H1 (cell line): ENCODE measurements around the gene NOXO1. TPM values are rescaled to one million over a fixed set of nuclear protein-coding genes. Genes with fewer than 3 reads are reported as not detected.
A peak's percentile ranks its signal among the peaks of the same experiment; 100 is the strongest.

Experiments
- CTCF ChIA-PET: fragments of 300-600 bp; sonication (Branson Sonifier 250); formaldehyde crosslinking; loops from one replicate; lab custom pipeline; 2021; ENCODE audit not compliant: partially characterized antibody; lab: Charles Lee
- POLR2A ChIA-PET: fragments of 300-600 bp; sonication (Branson Sonifier 250); formaldehyde crosslinking; loops from one replicate; lab custom pipeline; 2021; ENCODE audit warnings: inconsistent platforms; ENCODE audit not compliant: partially characterized antibody; lab: Charles Lee
- DNase-seq, 2 experiments: peaks; one replicate each; pipeline versions ENCODE4 v3.0.0 to v3.0.0-alpha.2; 2010 to 2022; ENCODE audit warnings: low spot score in 2 of 2, low read depth in 1 of 2, mixed read lengths in 1 of 2
- FAIRE-seq: peaks from 2 replicates; lab custom pipeline; 2011; peaks lifted over from hg19 to GRCh38; lab: Jason Lieb, UNC
- H2AFZ ChIP-seq: 2 replicates; pipeline ENCODE4 v1.8.1; 2012; ENCODE audit warnings: low read length, inconsistent platforms
- H2AK5ac ChIP-seq: 2 replicates; pipeline ENCODE4 v1.6.1; 2013; ENCODE audit warnings: low read depth, low read length
- H2BK120ac ChIP-seq: replicated peaks from 2 replicates; pipeline ENCODE3; 2013; ENCODE audit warnings: low read depth, low read length, inconsistent platforms
- H2BK12ac ChIP-seq: 2 replicates; pipeline ENCODE4 v1.6.1; 2013; ENCODE audit warnings: low read depth, low read length
- H2BK15ac ChIP-seq: 2 replicates; pipeline ENCODE4 v1.6.1; 2013; ENCODE audit warnings: low read length
- H2BK20ac ChIP-seq: 2 replicates; pipeline ENCODE4 v1.6.1; 2013; ENCODE audit warnings: low read length
- H2BK5ac ChIP-seq: 2 replicates; pipeline ENCODE4 v1.6.1; 2013; ENCODE audit warnings: low read depth, low read length
- H3K14ac ChIP-seq: 2 replicates; pipeline ENCODE4 v1.6.1; 2013; ENCODE audit warnings: inconsistent platforms; ENCODE audit not compliant: insufficient read length
- H3K18ac ChIP-seq: 2 replicates; pipeline ENCODE4 v1.6.1; 2013; ENCODE audit warnings: low read length; ENCODE audit errors: extremely low read depth
- H3K23ac ChIP-seq: 2 replicates; pipeline ENCODE4 v1.6.1; 2013; ENCODE audit warnings: inconsistent platforms; ENCODE audit not compliant: insufficient read length
- H3K23me2 ChIP-seq: 2 replicates; pipeline ENCODE4 v1.6.1; 2013; ENCODE audit warnings: low read depth, low read length
- H3K27ac ChIP-seq: 2 replicates; pipeline ENCODE4 v1.6.1; 2011; ENCODE audit warnings: low read depth, low read length, inconsistent platforms
- H3K27me3 ChIP-seq, 4 experiments: replicated peaks in 1 of 4; 1 replicate in 1 of 4; 2 replicates in 3 of 4; pipeline versions ENCODE4 v1.6.1 to v1.8.1; 2011 to 2013; ENCODE audit warnings: low read length in 3 of 4, mild to moderate bottlenecking in 3 of 4, inconsistent platforms in 2 of 4, mixed read lengths in 2 of 4, moderate library complexity in 1 of 4; ENCODE audit not compliant: control insufficient read depth in 3 of 4, insufficient read depth in 3 of 4; ENCODE audit errors: extremely low read depth in 1 of 4
- H3K36me3 ChIP-seq, 4 experiments: 2 replicates each; pipeline versions ENCODE4 v1.6.1 to v1.8.1; 2011 to 2013; ENCODE audit warnings: mild to moderate bottlenecking in 4 of 4, low read length in 3 of 4, moderate library complexity in 2 of 4, control low read depth in 1 of 4, inconsistent platforms in 1 of 4; ENCODE audit not compliant: insufficient read depth in 4 of 4, control insufficient read depth in 2 of 4
- H3K4ac ChIP-seq: replicated peaks from 2 replicates; pipeline ENCODE3; 2013; ENCODE audit warnings: low read length, low read depth, mixed read lengths, inconsistent platforms; ENCODE audit not compliant: insufficient read length
- H3K4me1 ChIP-seq, 4 experiments: replicated peaks in 1 of 4; 1 replicate in 1 of 4; 2 replicates in 3 of 4; pipeline versions ENCODE4 v1.6.1 to v1.8.1; 2011 to 2013; ENCODE audit warnings: low read length in 3 of 4, inconsistent platforms in 2 of 4, mixed read lengths in 1 of 4; ENCODE audit not compliant: insufficient read depth in 4 of 4, control insufficient read depth in 3 of 4
- H3K4me2 ChIP-seq, 2 experiments: 2 replicates each; pipeline versions ENCODE4 v1.6.1 to v1.8.1; 2011 to 2013; ENCODE audit warnings: low read depth in 2 of 2, low read length in 2 of 2, control low read depth in 1 of 2, inconsistent platforms in 1 of 2, mild to moderate bottlenecking in 1 of 2; ENCODE audit not compliant: insufficient read depth in 1 of 2
- H3K4me3 ChIP-seq, 4 experiments: fragments of 200-600, 300-600 bp in 1 of 4; sonication (generic), shearing (Covaris generic), sonication (Bioruptor Twin) in 1 of 4; 2 replicates each; pipeline versions ENCODE4 v1.5.1 to v1.8.1; 2011 to 2016; ENCODE audit warnings: low read length in 4 of 4, low read depth in 3 of 4, control low read depth in 2 of 4, inconsistent platforms in 2 of 4, mild to moderate bottlenecking in 2 of 4, mixed read lengths in 1 of 4, moderate library complexity in 1 of 4; ENCODE audit not compliant: insufficient read depth in 2 of 4; ENCODE audit errors: extremely low read depth in 1 of 4
- H3K56ac ChIP-seq: replicated peaks from 2 replicates; pipeline ENCODE3; 2013; ENCODE audit warnings: low read depth, mild to moderate bottlenecking, mixed read lengths, low read length, inconsistent platforms; ENCODE audit not compliant: insufficient read length
- H3K79me1 ChIP-seq: 2 replicates; pipeline ENCODE4 v1.6.1; 2013; ENCODE audit warnings: low read depth, low read length, control low read depth
- H3K79me2 ChIP-seq, 2 experiments: 2 replicates each; pipeline versions ENCODE4 v1.6.1 to v1.8.1; 2012 to 2013; ENCODE audit warnings: low read length in 2 of 2, mild to moderate bottlenecking in 2 of 2, inconsistent platforms in 1 of 2; ENCODE audit not compliant: insufficient read depth in 2 of 2, control insufficient read depth in 1 of 2
- H3K9ac ChIP-seq, 4 experiments: replicated peaks in 1 of 4; 1 replicate in 1 of 4; 2 replicates in 3 of 4; pipeline versions ENCODE4 v1.6.1 to v1.8.1; 2011 to 2013; ENCODE audit warnings: low read depth in 3 of 4, low read length in 3 of 4, control low read depth in 2 of 4, mild to moderate bottlenecking in 2 of 4, moderate library complexity in 2 of 4, inconsistent platforms in 1 of 4; ENCODE audit errors: extremely low read depth in 1 of 4
- H3K9me3 ChIP-seq, 2 experiments: 2 replicates each; pipeline versions ENCODE4 v1.6.1 to v1.8.1; 2012 to 2013; ENCODE audit warnings: mild to moderate bottlenecking in 2 of 2, moderate library complexity in 2 of 2, control low read depth in 1 of 2, inconsistent platforms in 1 of 2, low read depth in 1 of 2, low read length in 1 of 2, mixed read lengths in 1 of 2; ENCODE audit not compliant: insufficient read depth in 2 of 2
- H4K20me1 ChIP-seq, 2 experiments: replicated peaks in 1 of 2; 2 replicates each; pipeline versions ENCODE3 to v1.8.1; 2011 to 2013; ENCODE audit warnings: inconsistent platforms in 2 of 2, low read length in 2 of 2, mild to moderate bottlenecking in 1 of 2; ENCODE audit not compliant: insufficient read depth in 2 of 2, control insufficient read depth in 1 of 2
- H4K5ac ChIP-seq: 2 replicates; pipeline ENCODE4 v1.6.1; 2013; ENCODE audit warnings: low read length, low read depth, mixed read lengths, inconsistent platforms; ENCODE audit not compliant: insufficient read length
- H4K8ac ChIP-seq: 2 replicates; pipeline ENCODE4 v1.8.0; 2013; ENCODE audit warnings: mild to moderate bottlenecking, moderate library complexity, low read length, inconsistent platforms; ENCODE audit not compliant: insufficient read depth; ENCODE audit errors: extremely low read depth
- H4K91ac ChIP-seq: replicated peaks from 2 replicates; pipeline ENCODE3; 2013; ENCODE audit warnings: low read length, mixed read lengths, inconsistent platforms; ENCODE audit not compliant: insufficient read length
- CBX5 ChIP-seq: fragments of 300-800, 300-1000 bp; sonication (generic); IDR thresholded peaks from 2 replicates; pipeline ENCODE4 v1.7.1; 2016; ENCODE audit warnings: antibody characterized with exemption, low read length, low read depth
- CEBPB ChIP-seq: IDR thresholded peaks from 2 replicates; pipeline ENCODE4 v1.6.1; 2012; ENCODE audit warnings: low read depth, low read length
- JUN ChIP-seq: IDR thresholded peaks from 2 replicates; pipeline ENCODE4 v1.6.1; 2011; ENCODE audit warnings: low read depth, mild to moderate bottlenecking, improper control_type of control experiment, low read length
- KDM1A ChIP-seq: fragments of 200-600, 300-600 bp; sonication (generic); IDR thresholded peaks from 2 replicates; pipeline ENCODE4 v1.7.1; 2016; ENCODE audit warnings: mild to moderate bottlenecking, low read length, borderline replicate concordance
- KDM4A ChIP-seq: IDR thresholded peaks from one replicate; pipeline ENCODE4 v1.7.1; 2012; ENCODE audit warnings: low read depth, mild to moderate bottlenecking, moderate library complexity, low read length, inconsistent platforms; ENCODE audit not compliant: severe bottlenecking
- SIRT6 ChIP-seq: IDR thresholded peaks from one replicate; pipeline ENCODE4 v1.7.1; 2012; ENCODE audit warnings: low read length, inconsistent platforms
- WGBS, 2 experiments: shearing (Covaris generic) in 1 of 2; methylation state at CpG; one replicate each; pipeline versions ENCODE4 v1.1.6 to v1.1.7; 2013 to 2015; ENCODE audit warnings: low lambda C conversion rate in 2 of 2, mixed read lengths in 2 of 2, inconsistent platforms in 1 of 2, low coverage in 1 of 2, missing lambda C conversion rate in 1 of 2; ENCODE audit not compliant: insufficient replicate concordance in 2 of 2, insufficient coverage in 1 of 2, insufficient read length in 1 of 2; ENCODE audit errors: extremely low coverage in 1 of 2, missing lambda C conversion rate in 1 of 2; 5-methylcytosine and 5-hydroxymethylcytosine counted together
- polyA plus RNA-seq, 7 experiments: library from polyadenylated mRNA; depleted of rRNA in 3 of 7; stranded (reverse) in 5 of 7; unstranded in 2 of 7; fragments of >200 nt in 5 of 7; fragments of 200-250 nt in 2 of 7; gene quantifications; 1 replicate in 5 of 7; 2 replicates in 1 of 7; 4 replicates in 1 of 7; pipeline versions ENCODE4 v1.2.1 to v1.2.3, GENCODE V29; 2011 to 2013; ENCODE audit warnings: missing spikeins in 2 of 7, mixed read lengths in 2 of 7
- total RNA-seq: library from RNA; stranded (reverse); fragmentation: NEBNext Ultra II Directional; extraction: Animal tissue kit (Norgen Biotek cat#: 25700); gene quantifications from 2 replicates; pipeline ENCODE4 v1.2.1, GENCODE V29; 2021
- TF ChIP-seq, protein P1 (sequence below), 3 experiments: IDR thresholded peaks; 1 replicate in 2 of 3; 2 replicates in 1 of 3; pipeline versions ENCODE4 v1.5.1 to v1.6.1; 2011; ENCODE audit warnings: low read length in 3 of 3, mild to moderate bottlenecking in 3 of 3, inconsistent platforms in 2 of 3, low read depth in 1 of 3, moderate library complexity in 1 of 3; ENCODE audit not compliant: insufficient read depth in 1 of 3; ENCODE audit errors: control extremely low read depth in 1 of 3

Gene NOXO1
- total and polyA plus RNA-seq, 2 of the 8 experiments (the other 6 are each of a cell fraction or from before 2014, with no cell fraction given), result 1.3 to 2.5 TPM

DNA sequence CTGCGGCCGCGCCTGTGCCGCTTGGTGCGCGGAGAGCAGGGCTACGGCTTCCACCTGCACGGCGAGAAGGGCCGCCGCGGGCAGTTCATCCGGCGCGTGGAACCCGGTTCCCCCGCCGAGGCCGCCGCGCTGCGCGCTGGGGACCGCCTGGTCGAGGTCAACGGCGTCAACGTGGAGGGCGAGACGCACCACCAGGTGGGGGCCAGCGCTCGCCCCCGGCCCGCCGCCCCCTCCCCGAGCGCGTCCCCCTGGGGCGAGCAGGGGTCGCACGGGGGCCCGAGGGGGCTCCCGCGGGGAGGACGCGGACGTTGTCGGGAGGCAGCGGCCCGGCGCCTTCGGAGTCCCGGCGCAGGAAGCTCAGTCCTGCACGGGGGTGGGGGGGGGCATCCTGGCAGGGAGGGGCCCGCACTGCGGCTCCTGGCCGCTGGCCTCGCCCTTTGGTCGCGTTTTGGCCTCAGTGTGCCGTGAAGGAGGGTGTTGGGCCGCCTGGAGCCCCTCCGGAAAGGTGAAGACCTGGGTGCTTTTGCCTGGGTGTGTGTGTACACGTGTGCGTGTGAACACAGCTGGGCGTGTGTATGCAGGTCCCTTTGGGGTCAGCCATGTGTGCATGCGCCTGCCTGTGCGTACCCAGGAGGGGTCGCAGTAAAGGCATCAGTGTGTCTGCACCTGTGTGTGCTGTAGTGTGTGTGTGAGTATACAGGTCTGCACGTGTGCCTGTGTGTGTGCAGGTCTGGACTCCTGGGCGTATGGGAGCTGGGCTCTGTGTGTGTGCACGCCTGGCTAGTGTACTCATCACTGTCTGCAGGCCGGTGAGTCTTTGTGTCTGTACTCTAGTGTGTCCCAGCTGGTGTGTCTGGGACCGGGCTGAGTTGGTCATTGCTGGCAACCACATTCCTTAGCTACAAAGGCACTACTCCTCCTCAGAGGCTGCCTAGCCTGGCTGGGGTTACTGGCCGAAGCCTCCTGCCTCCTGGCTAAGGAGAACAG, 46.0 kb upstream of the NOXO1 start:
- Histone ChIP-seq H3K4me1 (peaks cover 0 to 14% (median 11%) of the 10 kb centered on the region in 4 experiments; a peak in 5 of 7 replicates), H3K9me3 (no peaks in the 10 kb centered on the region), H3K36me3 (no peaks in the 10 kb centered on the region), H4K8ac (peak overlapping the region; percentile 40), H3K4ac (peak overlapping the region; percentile 98), H4K20me1 (peaks cover 0 to 9% of the 10 kb centered on the region in 2 experiments), H4K5ac (no peak overlapping the region), H3K23me2 (peaks cover 7% of the 10 kb centered on the region; the same call in 1 of the 2 replicates), H3K56ac (no peak overlapping the region), H2BK15ac (peak overlapping the region; percentile 92), H3K18ac (peak overlapping the region; percentile 65; the same call in 1 of the 2 replicates), H2AFZ (no peak overlapping the region), H3K9ac (peak overlapping the region in 1 of 4 experiments; percentile 2; a peak in 1 of 7 replicates), H2AK5ac (peak overlapping the region; percentile 87; the same call in 1 of the 2 replicates), H2BK120ac (peak overlapping the region; percentile 64), H3K27me3 (peaks cover 0 to 27% (median 21%) of the 10 kb centered on the region in 4 experiments; a peak in 5 of 7 replicates), H4K91ac (peak overlapping the region; percentile 95), H2BK20ac (no peak overlapping the region; the same call in 1 of the 2 replicates), H3K4me3 (peak overlapping the region; percentile 42 to 66 (median 46)), H3K27ac (no peak overlapping the region), H3K79me2 (no peaks in the 10 kb centered on the region), H3K4me2 (peak overlapping the region; percentile 61 to 80), H2BK5ac (0 out of 2 replicates have a peak overlapping the region, but pooled peaks have one; percentile 66), H2BK12ac (peak overlapping the region; percentile 96; the same call in 1 of the 2 replicates), H3K79me1 (no peaks in the 10 kb centered on the region), H3K14ac (no peak overlapping the region), H3K23ac (no peak overlapping the region)
- DNase-seq, result peak in 1 of 2 experiments; percentile 66
- ChIA-PET CTCF (interaction anchor here (0.8 to 2.1 kb wide), 11 partner anchors 8 to 113 kb away, joined by 3 to 7 read pairs (median 4); no protein-coding TSS in a partner anchor), POLR2A (interaction anchor here (0.5 to 1.6 kb wide), 12 partner anchors 10 to 434 kb away, joined by 3 to 7 read pairs (median 3); partner anchors contain the start of genes RPS2 and TRAF7)
- WGBS, 2 experiments, result 25% methylated on average over 34 of the region's 76 CpGs; no CpG with 5 or more reads in 1 of the 2 experiments
- FAIRE-seq, result no peak
- no peak for TF ChIP-seq SIRT6
- TF ChIP-seq, protein P1, sequence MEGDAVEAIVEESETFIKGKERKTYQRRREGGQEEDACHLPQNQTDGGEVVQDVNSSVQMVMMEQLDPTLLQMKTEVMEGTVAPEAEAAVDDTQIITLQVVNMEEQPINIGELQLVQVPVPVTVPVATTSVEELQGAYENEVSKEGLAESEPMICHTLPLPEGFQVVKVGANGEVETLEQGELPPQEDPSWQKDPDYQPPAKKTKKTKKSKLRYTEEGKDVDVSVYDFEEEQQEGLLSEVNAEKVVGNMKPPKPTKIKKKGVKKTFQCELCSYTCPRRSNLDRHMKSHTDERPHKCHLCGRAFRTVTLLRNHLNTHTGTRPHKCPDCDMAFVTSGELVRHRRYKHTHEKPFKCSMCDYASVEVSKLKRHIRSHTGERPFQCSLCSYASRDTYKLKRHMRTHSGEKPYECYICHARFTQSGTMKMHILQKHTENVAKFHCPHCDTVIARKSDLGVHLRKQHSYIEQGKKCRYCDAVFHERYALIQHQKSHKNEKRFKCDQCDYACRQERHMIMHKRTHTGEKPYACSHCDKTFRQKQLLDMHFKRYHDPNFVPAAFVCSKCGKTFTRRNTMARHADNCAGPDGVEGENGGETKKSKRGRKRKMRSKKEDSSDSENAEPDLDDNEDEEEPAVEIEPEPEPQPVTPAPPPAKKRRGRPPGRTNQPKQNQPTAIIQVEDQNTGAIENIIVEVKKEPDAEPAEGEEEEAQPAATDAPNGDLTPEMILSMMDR (IDR thresholded peaks at IDR 0.05; ENCODE audit: control extremely low read depth in 1 of 3, insufficient read depth in 1 of 3, low read depth in 1 of 3, low read length in 3 of 3), result peak in 1 of 3 experiments; percentile 15; a peak in 1 of 4 replicates
- TF ChIP-seq KDM1A, result peak; percentile 99; the same call in 1 of the 2 replicates
- TF ChIP-seq JUN, result no peak
- no peak for TF ChIP-seq CBX5
- TF ChIP-seq CEBPB, result no peak
- peak; percentile 17 for TF ChIP-seq KDM4A
